HL-60/S4 treated with retinoic acid at 250 ng/mL for 4 days and 3 days (cell line): ENCODE results near the gene RALBP1.
"Not testable (repeated sequence)": the region's sequence is repeated elsewhere in the genome, so short reads cannot be mapped to it uniquely, and the experiment has no call there.

Experiments
- in situ Hi-C: fragments of 300-500 bp; cut with MboI; formaldehyde crosslinking; loops from 2 replicates; pipeline ENCODE4 v1.7.0; 2022; ENCODE audit warnings: low sequenced_read_pairs

RALBP1 gene

DNA sequence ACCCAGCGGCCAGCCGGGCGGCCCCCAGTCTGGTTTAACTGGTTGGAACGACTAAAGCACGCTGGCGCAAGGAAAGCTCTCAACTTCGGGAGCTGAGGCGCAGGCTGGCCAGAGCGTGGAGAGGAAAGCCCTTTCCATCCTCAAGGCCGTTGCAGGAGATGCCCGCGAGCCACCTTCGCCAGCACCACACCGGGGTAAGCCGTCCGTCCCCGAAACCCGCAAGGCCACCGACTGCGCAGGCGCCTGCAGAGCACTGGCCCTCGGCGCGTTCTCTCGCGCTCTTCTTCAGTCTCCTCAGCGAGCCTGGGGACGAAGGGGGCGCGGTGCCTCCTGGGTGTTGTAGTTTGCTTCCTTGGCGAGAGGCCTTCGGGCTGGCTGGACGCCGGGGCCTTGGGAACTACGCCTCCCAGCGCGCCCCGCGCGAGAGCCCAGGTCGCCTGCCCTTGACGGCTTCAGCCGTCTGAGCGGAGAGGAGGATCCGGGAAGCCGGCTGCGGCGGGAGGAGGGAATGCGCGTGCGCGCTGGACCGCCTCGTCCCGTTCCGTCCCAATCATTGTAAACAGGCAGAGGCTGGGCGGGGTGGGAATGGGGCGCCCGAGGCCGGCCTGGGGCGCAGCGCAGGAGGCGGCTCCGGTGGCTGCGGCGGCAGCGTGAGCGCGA, at the start of gene RALBP1:
RALBP1 (plus strand) TSS at position 531 of the 660 bp plus-strand sequence. CDS start 37,533 bp downstream, outside the sequence.
- in situ Hi-C loops = no loop called here

DNA sequence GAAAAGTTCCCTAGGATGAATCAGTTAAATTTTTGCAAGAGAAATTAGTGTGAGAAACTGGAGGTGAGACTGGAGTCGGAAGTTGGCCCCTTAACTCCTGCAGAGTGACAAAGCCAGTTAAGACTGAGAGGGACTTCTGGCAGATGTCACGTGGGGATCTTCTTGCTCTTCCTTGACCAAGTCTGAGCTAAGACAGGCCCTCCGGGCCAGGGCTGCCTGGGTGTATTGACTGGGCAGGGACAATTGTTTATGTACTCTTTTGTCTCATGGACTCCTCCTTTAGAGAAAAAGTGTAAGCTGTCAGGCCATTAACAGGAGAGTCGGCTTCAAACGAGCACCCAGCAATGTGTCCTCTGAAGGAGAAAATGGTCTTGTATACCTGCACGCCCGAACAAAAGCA, 48.6 kb upstream of the RALBP1 start:
- in situ Hi-C loops = no loop called here

DNA sequence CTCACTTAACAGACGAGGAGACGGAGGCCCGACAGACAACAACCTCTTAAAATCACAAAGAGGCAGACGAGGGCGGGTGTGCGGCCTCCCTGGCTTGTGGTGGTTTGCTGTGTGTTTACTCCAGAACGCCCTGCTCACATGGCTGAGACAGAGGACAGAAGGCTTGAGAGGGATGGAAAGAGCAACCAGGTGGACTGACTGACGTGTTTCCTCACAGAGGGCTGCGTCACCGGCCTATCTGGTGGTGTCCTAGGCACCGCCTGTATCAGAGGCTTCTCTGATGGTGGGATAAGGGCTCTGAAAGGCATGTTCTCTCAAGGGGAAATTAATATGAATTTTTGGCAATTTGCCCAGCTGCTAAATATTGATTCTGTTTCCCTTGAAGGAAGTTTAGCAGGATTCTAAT, 47.0 kb upstream of the RALBP1 start:
- in situ Hi-C loops = no loop called here

DNA sequence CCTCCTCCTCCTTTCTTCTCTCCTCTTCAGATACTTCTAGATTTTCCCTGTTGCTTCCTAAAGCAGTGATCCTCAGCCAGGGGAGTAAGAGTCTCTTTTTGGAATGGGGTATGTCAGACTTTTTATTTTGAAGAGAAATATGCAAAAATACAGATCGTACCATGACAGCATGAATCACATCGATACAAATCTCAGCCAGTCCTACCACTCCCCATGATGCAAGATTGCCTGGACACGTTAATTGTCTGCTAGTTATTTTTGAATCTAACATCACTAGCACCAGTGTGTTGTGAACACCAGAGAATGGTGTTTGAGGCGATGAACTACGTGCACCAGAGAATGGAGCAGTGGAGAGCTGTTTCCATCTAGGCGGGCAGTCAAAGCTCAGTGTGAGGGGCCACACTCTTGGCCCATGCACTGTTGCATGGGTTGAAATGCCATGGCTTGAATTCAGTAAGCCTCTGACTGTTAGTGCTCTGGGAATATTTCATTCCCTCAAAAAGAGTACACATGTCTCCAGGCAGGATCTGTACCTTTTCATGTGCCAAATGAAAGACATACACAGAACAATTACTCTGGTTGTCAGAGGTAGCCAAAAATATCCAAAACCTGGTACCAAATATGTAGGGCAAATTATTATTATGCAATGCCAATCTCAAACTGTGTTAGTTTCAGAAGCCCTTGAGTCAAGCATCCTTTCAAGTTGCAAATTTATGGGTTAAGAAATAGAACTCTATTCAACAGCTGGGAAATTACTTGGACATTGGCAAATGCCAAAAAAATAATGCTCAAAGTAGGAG, 46.3 kb upstream of the RALBP1 start:
- in situ Hi-C loops = no loop called here

DNA sequence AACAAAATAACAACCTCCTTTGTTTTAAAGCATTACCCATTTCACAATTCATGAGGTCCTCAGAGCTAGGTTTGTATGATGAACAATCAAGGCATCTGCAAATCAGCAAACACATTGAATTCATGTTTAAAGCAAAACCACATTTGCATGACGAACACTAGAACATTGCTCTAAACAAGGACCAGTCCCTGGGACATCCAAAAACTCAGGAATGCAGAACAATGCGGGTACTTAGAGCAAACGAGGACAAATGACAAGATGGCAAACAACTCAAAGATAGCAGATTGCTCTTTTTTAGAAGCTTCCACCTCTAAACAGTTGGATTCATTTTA, 45.7 kb upstream of the RALBP1 start:
- in situ Hi-C loops = no loop called here

DNA sequence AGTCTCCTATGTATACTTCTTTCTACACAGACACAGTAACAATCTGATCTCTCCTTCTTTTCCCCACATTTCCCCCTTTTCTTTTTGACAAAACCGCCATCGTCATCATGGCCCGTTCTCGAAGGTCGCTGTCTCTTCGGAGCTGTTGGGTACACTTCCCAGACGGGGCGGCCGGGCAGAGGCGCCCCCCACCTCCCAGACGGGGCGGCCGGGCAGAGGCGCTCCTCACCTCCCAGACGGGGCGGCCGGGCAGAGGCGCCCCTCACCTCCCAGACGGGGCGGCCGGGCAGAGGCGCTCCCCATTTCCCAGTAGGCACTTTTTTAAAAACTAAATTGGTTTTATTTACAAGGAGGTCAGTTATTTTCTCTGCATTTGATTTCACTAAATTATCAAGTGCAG, 45.0 kb upstream of the RALBP1 start:
- in situ Hi-C loops = not testable (repeated sequence)

DNA sequence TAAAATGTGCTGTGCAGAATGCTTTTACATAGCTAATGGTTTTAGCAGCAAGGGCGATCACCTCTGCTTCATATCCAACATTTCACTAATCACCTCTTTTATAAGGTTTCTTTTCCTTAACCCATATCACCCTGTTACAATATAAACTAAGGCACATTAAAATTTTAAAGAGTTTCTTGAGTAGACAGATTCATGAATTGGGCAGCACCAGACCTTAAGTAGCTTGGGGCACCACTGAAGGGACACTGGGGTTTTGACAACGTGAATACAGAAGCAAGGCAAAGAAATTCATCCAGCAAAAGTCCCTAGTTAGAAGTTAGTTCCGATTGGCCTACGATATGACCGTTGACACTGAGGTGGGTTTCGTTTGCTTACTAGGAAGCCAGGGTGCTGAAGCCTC, 44.0 kb upstream of the RALBP1 start:
- in situ Hi-C loops = no loop called here

DNA sequence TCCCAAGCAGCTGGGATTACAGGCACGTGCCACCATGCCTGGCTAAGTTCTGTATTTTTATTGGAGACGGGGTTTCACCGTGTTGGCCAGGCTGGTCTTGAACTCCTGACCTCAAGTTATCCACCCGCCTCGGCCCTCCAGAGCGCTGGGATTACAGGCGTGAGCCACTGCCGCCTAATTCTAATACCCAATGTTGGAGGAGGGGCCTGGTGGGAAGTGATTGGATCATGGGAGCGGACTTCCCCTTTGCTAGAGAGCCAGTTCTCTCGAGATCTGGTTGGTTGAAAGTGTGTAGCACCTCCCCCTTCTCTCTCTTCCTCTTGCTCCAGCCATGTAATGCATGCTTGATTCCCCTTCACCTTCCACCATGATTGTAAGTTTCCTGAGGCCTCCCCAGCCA, 42.2 kb upstream of the RALBP1 start:
- in situ Hi-C loops = not testable (repeated sequence)

DNA sequence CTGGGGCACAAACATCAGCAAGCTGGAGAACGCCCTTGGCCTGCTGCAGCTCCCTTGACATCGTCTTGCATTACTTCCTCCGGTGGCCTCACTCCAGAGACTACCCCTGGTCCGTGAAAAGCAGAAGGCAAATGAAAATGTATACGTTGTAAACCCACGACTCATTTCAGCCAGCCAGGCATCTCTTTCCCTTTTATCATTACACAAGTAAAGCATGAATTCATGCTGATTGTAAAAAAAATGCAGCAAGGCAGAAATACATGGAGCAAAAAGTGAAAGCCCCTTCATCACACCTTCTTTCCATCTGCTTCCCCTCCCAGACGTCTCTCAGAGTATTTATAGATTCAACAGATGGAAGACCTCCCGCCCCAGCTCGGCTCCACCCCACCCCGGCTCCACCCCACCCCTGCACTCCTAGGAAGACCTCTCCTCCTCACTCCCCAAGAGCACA, 41.6 kb upstream of the RALBP1 start:
- in situ Hi-C loops = no loop called here

DNA sequence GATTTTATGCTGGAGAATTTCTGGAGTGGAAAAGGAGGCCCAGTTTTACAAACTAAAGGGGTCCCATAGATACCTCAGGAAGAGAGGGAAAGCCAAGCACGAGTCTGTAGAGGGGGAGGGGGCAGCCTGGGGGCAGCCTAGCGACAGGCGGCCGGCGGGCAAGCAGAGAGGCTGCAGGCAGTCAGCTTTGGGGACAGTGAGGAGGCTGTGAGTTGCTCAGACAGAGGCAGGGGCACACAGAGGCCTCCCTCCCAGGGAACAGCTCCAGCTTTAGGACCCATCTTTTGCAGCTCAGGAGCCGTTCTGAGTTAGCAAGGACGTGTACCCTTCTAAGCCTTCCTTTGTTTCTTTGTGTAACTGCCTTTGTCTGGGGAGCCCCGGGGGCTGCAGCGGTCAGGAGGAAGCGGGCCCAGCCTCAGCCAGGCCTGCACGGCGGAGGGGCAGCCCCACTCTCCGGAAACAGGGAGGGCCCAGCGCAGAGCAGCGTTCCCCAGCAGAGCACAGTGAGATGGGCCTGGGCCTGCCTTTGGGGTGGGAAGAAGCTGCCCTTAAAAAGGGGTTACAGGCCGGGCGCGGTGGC, 41.1 kb upstream of the RALBP1 start:
- in situ Hi-C loops = no loop called here

DNA sequence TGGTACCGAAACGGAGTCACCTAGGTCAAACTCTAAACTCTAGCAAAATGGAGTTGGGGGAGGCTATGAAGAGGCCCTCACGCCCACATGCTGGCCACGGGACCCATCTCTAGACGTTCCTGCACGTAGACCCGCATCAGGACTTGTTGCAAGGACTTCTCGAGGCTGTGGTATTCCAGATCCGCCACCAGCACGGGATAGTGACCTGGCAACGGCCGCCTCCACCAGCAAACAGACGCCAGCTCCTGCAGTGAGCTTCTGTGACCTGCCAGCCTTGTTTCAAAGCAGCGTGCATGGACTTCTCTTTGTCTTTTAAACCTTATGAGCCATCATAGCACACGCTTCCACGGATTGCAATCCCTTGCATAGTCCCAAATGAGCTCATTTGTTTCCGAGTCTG, 40.3 kb upstream of the RALBP1 start:
- in situ Hi-C loops = no loop called here

DNA sequence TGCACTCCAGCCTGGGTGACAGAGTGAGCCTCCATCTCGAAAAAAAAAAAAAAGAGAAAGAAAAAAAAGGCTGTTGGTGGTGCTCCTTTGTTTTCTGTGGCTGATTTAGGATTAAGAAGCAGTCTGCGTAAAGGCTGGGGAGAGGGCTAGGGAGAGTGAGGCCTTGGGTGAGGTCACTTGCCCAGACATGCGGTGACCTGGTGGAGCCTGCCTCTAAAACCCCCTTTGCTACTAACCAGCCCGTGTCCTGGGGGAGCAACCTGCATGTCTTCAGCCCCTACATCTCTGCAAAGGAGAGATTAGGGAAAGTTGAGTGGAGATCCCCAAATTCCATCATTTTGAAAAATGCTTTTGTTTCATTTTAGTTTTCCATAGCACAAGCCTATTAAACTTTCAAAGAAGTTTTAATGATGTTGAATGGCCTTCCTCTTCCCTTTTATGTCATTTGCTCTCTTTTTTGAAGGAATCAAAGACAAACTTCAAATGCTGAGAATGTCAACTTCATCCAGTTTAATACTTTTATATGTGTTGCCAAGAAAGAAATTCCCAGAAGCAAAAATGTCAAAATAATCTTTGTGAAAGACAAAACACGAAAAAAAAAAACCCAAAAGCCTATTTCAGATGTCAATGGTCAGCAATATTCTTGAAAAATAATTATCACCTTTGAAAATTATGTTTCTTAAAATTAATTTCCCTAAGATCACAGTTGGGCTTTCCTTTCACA, 38.9 kb upstream of the RALBP1 start:
- in situ Hi-C loops = no loop called here

DNA sequence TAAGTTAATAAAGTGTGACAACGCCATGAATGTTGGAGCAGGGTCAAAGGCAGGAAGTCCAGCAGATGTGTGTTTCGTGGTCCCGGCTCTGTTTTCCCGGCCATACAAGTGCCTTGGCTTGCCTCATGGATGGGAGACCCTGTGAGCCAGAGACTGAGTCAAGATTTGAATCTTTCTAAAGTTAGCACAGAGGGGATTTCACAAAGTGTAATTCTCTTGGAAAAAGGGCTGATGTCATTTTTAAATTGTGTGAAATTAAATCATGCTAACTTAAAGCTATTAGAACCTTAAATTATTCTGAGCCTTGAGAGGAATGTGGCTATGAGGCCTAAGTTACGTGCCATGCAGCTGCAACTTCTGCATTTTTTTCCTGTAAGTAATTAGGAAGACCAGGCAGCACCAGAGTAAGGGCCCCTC, 38.3 kb upstream of the RALBP1 start:
- in situ Hi-C loops = no loop called here

DNA sequence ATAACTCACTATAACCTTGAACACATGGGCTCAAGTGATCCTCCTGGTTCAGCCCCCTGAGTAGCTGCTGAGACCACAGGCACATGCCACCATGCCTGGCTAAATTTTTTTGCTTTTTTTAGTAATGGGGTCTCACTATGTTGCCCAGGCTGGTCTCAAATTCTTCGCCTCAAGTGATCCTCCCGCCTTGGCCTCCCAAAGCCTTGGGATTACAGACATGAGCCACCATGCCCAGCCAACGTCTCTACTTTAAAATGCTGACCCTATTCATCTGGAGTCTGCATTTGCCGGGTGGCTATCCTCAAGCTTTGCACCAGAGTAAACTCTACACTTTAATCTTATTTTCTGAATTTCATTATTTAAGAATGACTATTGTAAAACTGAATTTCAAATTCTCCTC, 37.6 kb upstream of the RALBP1 start:
- in situ Hi-C loops = no loop called here

DNA sequence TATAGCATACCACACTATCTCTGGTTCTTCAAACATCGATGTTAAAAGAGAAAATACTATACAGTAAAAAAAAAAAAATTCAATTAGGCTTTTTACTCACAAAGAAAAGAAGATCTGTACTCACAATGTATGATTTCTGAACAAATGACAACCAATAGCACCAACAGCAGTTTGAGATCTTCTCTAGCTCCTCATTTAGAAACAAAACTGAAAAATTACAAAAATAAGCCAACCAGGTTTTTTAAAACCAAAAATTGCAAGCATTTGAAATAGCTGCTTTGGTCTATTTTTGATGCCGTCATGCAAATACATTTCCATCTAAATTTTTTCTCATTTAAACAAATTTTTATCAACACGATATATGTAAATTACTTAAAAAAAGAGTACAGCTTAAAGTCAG, 34.3 kb upstream of the RALBP1 start:
- in situ Hi-C loops = no loop called here

DNA sequence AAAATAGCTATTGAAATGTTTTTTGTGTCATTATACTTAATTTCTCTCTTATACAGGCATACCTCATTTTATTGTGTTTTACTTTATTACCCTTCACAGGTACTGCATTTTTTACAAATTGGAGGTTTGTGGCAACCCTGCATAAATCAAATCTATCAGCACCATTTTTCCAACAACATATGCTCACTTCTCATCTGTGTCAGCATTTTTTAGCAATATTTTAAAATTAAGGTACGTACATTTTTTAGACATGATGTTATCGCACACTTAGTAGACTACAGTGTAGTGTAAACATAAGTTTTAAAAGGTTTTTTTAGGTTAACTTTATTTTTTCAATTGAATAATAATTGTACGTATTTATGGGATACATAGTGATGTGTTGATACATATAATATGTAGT, 30.8 kb upstream of the RALBP1 start:
- in situ Hi-C loops = no loop called here

DNA sequence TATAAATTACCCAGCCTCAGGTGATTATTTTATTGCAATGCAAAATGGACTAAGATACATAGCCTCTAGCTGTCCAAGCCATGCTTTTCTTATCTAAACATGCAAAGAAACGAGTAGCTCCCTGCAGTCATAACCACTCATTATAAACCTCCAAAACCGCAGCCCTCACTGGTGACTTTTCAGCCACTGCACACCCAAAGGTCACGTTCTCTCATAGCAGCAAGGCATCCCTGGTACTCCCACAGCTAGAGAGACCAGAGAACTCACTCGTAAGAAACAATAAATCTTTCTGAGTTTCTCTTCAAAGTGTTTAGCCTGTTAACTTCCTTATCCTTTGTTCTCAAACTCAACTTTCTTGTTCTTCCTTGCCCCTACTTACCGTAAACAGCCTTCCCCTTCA, 28.5 kb upstream of the RALBP1 start:
- in situ Hi-C loops = no loop called here

DNA sequence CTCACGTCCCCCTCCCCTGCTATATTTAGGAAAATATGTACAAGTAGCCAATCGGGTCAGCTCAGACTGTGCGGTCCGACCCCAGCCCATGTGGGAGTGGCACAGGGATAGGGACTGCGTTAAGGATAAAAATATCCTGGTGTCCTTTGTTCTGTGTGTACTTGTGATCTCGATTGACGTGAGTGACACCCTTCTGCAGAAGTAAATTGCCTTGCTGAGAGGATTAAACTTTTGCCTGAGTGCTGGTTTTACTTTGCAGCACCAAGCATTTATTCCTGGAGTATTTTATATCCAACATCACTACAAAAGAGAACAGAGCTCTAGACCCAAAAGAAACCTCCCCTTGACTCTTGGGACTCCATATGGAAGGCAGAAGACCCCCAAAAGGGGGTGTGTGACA, 28.0 kb upstream of the RALBP1 start:
- in situ Hi-C loops = no loop called here

DNA sequence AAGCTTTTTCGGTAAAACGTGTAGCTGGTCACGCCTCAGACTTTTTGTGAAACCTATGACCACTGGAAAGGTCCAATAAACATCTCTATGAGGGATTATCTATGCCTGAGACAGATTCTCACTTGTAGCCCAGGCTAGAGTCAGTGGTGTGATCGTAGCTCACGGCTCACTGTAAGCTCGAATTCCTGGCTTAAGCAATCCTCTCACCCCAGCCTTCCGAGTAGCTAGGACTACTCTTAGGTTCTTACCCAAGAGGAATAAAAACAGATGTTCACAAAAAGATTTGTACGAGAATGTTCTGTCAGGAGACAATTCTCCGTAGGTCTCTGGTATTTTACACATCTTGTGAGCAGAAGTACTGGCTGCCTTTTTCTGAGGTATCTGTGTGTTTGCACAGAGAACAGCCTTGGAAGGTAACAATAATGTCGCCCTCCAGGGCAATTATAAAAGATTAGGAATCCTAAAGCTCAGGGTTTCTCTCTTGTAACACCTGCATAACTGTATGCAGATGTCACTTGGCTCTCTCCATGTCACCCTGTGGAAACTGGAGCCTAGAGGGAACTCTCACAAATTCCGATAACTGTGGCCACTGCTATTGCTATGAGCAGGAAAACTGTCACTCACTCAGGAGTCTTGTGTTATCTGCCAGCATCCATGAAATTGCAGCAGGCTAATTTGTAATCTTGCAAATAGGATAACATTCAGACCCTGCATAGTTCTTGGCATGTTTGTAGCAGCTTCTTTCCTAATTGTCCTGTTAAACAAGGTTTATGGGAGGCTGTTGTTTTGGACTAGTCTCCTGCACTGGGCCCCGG, 25.5 kb upstream of the RALBP1 start:
- in situ Hi-C loops = no loop called here

DNA sequence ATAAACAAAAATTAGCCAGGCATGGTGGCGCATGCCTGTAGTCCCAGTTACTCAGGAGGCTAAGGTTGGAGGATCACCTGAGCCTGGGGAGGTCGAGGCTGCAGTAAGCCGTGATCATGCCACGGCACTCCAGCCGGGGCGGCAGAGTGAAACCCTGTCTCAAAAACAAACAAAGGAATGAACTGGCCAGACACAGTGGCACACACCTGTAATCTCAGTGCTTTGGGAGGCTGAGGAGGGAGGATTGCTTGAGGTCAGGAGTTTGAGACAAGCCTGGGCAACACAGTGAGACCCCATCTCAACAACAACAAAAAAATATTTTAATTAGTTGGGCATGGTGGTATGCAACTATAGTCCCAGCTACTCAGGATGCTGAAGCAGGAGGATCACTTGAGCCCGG, 24.4 kb upstream of the RALBP1 start:
- in situ Hi-C loops = not testable (repeated sequence)

DNA sequence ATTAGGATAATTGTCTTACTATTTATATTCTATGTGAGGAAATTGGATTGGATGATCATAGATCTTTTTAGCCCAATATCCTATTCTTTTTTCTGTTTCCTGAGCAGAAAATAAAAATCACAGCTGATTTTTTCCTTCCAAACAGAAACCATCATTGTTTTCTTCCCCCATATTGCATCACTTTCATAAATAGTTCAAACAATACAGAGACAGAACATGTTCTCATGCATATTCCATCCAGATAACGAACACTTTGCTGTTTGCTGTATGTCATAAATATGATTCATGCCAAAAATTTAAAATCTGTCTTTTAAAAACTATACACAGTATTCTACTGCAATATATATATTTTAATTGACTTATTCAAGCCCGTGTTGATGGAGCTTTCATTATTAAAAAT, 22.0 kb upstream of the RALBP1 start:
- in situ Hi-C loops = no loop called here
